ENCODE data around the gene ABCB9. TPM values are rescaled to one million over a fixed set of nuclear protein-coding genes. Genes with fewer than 3 reads are reported as not detected.
A peak's percentile ranks its signal among the peaks of the same experiment; 100 is the strongest.

ABCB9 gene
- total RNA-seq, 1 donor from 2014 or later, result 1.9 TPM

GRCh38 chr12:122983789-122984515 lies 17.7 kb upstream of the ABCB9 start:
- peak overlapping the region; percentile 69 for H3K4me3 Mint-ChIP-seq

DNA sequence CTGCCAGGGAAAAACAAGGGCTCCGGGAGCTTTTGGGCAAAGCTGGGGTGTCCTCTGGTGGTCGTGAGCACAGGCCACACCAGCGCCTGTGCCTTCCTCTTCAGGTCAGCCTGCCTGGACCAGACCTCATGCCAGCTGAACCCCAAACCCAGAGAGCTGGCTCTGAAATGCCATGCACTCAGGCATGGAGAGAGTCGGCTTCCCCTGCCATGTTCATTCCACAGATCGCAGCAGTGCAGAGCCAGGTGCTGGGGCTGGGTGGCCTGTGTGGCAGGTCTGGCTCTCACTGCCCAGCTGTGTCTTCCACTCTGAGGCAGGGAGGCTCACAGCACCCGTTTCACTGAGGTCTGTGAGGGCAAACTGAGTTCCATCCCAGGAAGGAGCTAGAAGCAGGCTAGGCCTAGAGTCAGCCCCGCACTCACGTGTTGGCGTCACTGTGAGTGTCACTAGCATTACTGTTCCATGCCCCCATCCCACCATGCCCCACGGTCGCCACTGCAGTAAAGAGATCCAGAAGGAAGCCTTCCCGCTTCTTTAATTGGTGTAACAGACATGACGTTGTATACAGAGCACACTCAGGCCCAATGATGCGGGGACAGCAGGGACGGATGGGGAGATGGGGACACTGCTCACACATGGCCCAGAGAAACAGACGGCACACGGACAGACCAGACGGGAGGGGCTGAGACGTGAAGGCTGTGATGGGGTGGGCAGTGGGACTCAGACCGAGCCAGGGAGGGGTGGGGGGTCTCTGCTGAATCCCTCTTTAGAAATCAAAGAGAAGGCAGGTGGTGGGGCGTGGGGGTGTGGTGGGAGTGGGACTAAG lies 16.9 kb upstream of the ABCB9 start:
- H3K4me1 ChIP-seq, result peaks cover 13% of the 10 kb centered on the region

More at GRCh38 chr12:122983789-122984515, 17.7 kb upstream of the ABCB9 start:
- H3K4me3 ChIP-seq, result no peak overlapping the region
- Mint-ChIP-seq H3K4me1 (peaks cover 43% of the 10 kb centered on the region), H3K27ac (peak overlapping the region; percentile 30), H3K36me3 (peaks cover 3% of the 10 kb centered on the region), H3K9me3 (no peaks in the 10 kb centered on the region), H3K27me3 (ENCODE audit: insufficient read depth, low read depth) (peaks cover 2% of the 10 kb centered on the region)
- no peak for DNase-seq (ENCODE audit: low spot score)
- no peak overlapping the region for H3K4me2 ChIP-seq
- peaks cover 13% of the 10 kb centered on the region for H3K4me1 ChIP-seq
- no peaks in the 10 kb centered on the region for H3K36me3 ChIP-seq
- no peak for TF ChIP-seq EZH2 (IDR thresholded peaks at IDR 0.05)
- TF ChIP-seq CTCF (IDR thresholded peaks at IDR 0.05), result no peak
- no peaks in the 10 kb centered on the region for H3K27me3 ChIP-seq
- no peaks in the 10 kb centered on the region for H3F3A ChIP-seq (ENCODE audit: low read depth)
- H4K20me1 ChIP-seq (ENCODE audit: low read depth), result peaks cover 20% of the 10 kb centered on the region
- no peak overlapping the region for H3K27ac ChIP-seq
- no peaks in the 10 kb centered on the region for H3K9me3 ChIP-seq (ENCODE audit: low read depth)
- peaks cover 28% of the 10 kb centered on the region for H3K79me2 ChIP-seq (ENCODE audit: low read depth)
- H3K9ac ChIP-seq, result no peak overlapping the region
- H2AFZ ChIP-seq (replicated peaks), result no peak overlapping the region

GRCh38 chr12:122982477-122982815 lies 16.2 kb upstream of the ABCB9 start:
- Histone ChIP-seq H3K9me3 (ENCODE audit: low read depth) (no peaks in the 10 kb centered on the region), H2AFZ (replicated peaks) (no peak overlapping the region), H3F3A (ENCODE audit: low read depth) (no peaks in the 10 kb centered on the region), H3K27ac (no peak overlapping the region), H3K4me2 (peak overlapping the region; percentile 95), H3K79me2 (ENCODE audit: low read depth) (peaks cover 28% of the 10 kb centered on the region), H3K4me3 (no peak overlapping the region), H3K36me3 (no peaks in the 10 kb centered on the region), H3K9ac (no peak overlapping the region), H3K4me1 (peaks cover 13% of the 10 kb centered on the region), H4K20me1 (ENCODE audit: low read depth) (peaks cover 20% of the 10 kb centered on the region), H3K27me3 (no peaks in the 10 kb centered on the region)
- Mint-ChIP-seq H3K27me3 (ENCODE audit: insufficient read depth, low read depth) (peaks cover 2% of the 10 kb centered on the region), H3K36me3 (peaks cover 4% of the 10 kb centered on the region), H3K4me3 (peak overlapping the region; percentile 91), H3K4me1 (peaks cover 47% of the 10 kb centered on the region), H3K9me3 (no peaks in the 10 kb centered on the region), H3K27ac (no peak overlapping the region)
- DNase-seq (ENCODE audit: low spot score), result no peak
- TF ChIP-seq CTCF (IDR thresholded peaks at IDR 0.05) (no peak), EZH2 (IDR thresholded peaks at IDR 0.05) (no peak), EZH2phosphoT487 (IDR thresholded peaks at IDR 0.05) (no peak)

More for the DNA sequence above, 16.9 kb upstream of the ABCB9 start:
- Histone ChIP-seq H3K9me3 (ENCODE audit: low read depth) (no peaks in the 10 kb centered on the region), H3K36me3 (no peaks in the 10 kb centered on the region), H3K4me2 (no peak overlapping the region), H3K4me3 (no peak overlapping the region), H3K27me3 (no peaks in the 10 kb centered on the region), H3F3A (ENCODE audit: low read depth) (no peaks in the 10 kb centered on the region), H3K79me2 (ENCODE audit: low read depth) (peaks cover 28% of the 10 kb centered on the region), H2AFZ (replicated peaks) (no peak overlapping the region), H3K9ac (no peak overlapping the region), H3K27ac (no peak overlapping the region), H4K20me1 (ENCODE audit: low read depth) (peaks cover 20% of the 10 kb centered on the region)
- TF ChIP-seq CTCF (IDR thresholded peaks at IDR 0.05), result no peak
- no peak for TF ChIP-seq EZH2phosphoT487 (IDR thresholded peaks at IDR 0.05)
- TF ChIP-seq EZH2 (IDR thresholded peaks at IDR 0.05), result no peak
- H3K27me3 Mint-ChIP-seq (ENCODE audit: insufficient read depth, low read depth), result peaks cover 2% of the 10 kb centered on the region
- H3K36me3 Mint-ChIP-seq, result peaks cover 3% of the 10 kb centered on the region
- DNase-seq (ENCODE audit: low spot score), result no peak
- peak overlapping the region; percentile 72 for H3K27ac Mint-ChIP-seq
- H3K4me3 Mint-ChIP-seq, result peak overlapping the region; percentile 73
- H3K4me1 Mint-ChIP-seq, result peaks cover 44% of the 10 kb centered on the region
- no peaks in the 10 kb centered on the region for H3K9me3 Mint-ChIP-seq

Data from neural progenitor cell (in vitro differentiated cells).